Keratinocyte (primary cell): ENCODE results near the gene PCDHB11. TPM values are rescaled to one million over a fixed set of nuclear protein-coding genes. Genes with fewer than 3 reads are reported as not detected.
"Not testable (repeated sequence)": the region's sequence is repeated elsewhere in the genome, so short reads cannot be mapped to it uniquely, and the experiment has no call there.

Experiments used
- DNase-seq: peaks from one replicate; pipeline ENCODE4 v3.0.0-alpha.2; 2011; ENCODE audit warnings: low read depth, missing footprints, low spot score
- FAIRE-seq: peaks from 2 replicates; lab custom pipeline; 2011; peaks lifted over from hg19 to GRCh38; lab: Jason Lieb, UNC
- H2AFZ ChIP-seq: 2 replicates; pipeline ENCODE4 v1.6.0; 2012; ENCODE audit warnings: low read length, control low read depth, inconsistent platforms; ENCODE audit not compliant: control insufficient read depth
- H3K27ac ChIP-seq: 2 replicates; pipeline ENCODE4 v1.5.1; 2011; ENCODE audit warnings: low read length; ENCODE audit not compliant: control insufficient read depth, insufficient read depth
- H3K27me3 ChIP-seq: 3 replicates; pipeline ENCODE4 v1.6.0; 2011; ENCODE audit warnings: low read length; ENCODE audit not compliant: control insufficient read depth, insufficient read depth; ENCODE audit errors: extremely low read depth
- H3K36me3 ChIP-seq, 2 experiments: 2 replicates in 1 of 2; 3 replicates in 1 of 2; pipeline ENCODE4 v1.5.1; 2011; ENCODE audit warnings: low read length in 2 of 2, mild to moderate bottlenecking in 1 of 2; ENCODE audit not compliant: control insufficient read depth in 2 of 2, insufficient read depth in 2 of 2; ENCODE audit errors: extremely low read depth in 1 of 2
- H3K4me1 ChIP-seq: 3 replicates; pipeline ENCODE4 v1.5.1; 2011; ENCODE audit warnings: low read length; ENCODE audit not compliant: control insufficient read depth, insufficient read depth; ENCODE audit errors: extremely low read depth
- H3K4me2 ChIP-seq: 3 replicates; pipeline ENCODE4 v1.6.0; 2011; ENCODE audit warnings: low read depth, low read length; ENCODE audit not compliant: control insufficient read depth, insufficient read depth; ENCODE audit errors: extremely low read depth
- H3K4me3 ChIP-seq, 3 experiments: fragments of 200-600 bp in 1 of 3; sonication (generic) in 1 of 3; 2 replicates in 2 of 3; 3 replicates in 1 of 3; pipeline ENCODE4 v1.5.1; 2011 to 2016; ENCODE audit warnings: low read length in 3 of 3, mild to moderate bottlenecking in 3 of 3, control low read depth in 2 of 3, inconsistent platforms in 1 of 3, low read depth in 1 of 3, mixed read lengths in 1 of 3, mixed run types in 1 of 3, moderate library complexity in 1 of 3; ENCODE audit not compliant: control insufficient read depth in 2 of 3, insufficient read depth in 2 of 3; ENCODE audit errors: extremely low read depth in 1 of 3
- H3K79me2 ChIP-seq: 2 replicates; pipeline ENCODE4 v1.6.0; 2012; ENCODE audit warnings: low read length; ENCODE audit not compliant: control insufficient read depth, insufficient read depth
- H3K9ac ChIP-seq: 3 replicates; pipeline ENCODE4 v1.6.0; 2011; ENCODE audit warnings: low read length; ENCODE audit not compliant: control insufficient read depth, insufficient read depth; ENCODE audit errors: extremely low read depth
- H3K9me1 ChIP-seq: 3 replicates; pipeline ENCODE4 v1.6.0; 2011; ENCODE audit warnings: low read length; ENCODE audit not compliant: control insufficient read depth, insufficient read depth; ENCODE audit errors: extremely low read depth
- H3K9me3 ChIP-seq: 2 replicates; pipeline ENCODE4 v1.5.1; 2012; ENCODE audit warnings: low read depth, low read length; ENCODE audit not compliant: control insufficient read depth
- H4K20me1 ChIP-seq: 3 replicates; pipeline ENCODE4 v1.6.0; 2011; ENCODE audit warnings: low read length; ENCODE audit not compliant: control insufficient read depth, insufficient read depth; ENCODE audit errors: extremely low read depth
- CTCF ChIP-seq, 3 experiments: IDR thresholded peaks in 1 of 3; conservative IDR thresholded peaks in 1 of 3; optimal IDR thresholded peaks in 1 of 3; 2 replicates in 2 of 3; 3 replicates in 1 of 3; pipeline versions ENCODE3 to v1.5.1; 2011; ENCODE audit warnings: low read length in 3 of 3, mild to moderate bottlenecking in 3 of 3, moderate library complexity in 2 of 3, control low read depth in 1 of 3, inconsistent platforms in 1 of 3; ENCODE audit not compliant: insufficient read depth in 2 of 3; ENCODE audit errors: extremely low read depth in 1 of 3
- EZH2 ChIP-seq: IDR thresholded peaks from one replicate; pipeline ENCODE4 v1.6.1; 2012; ENCODE audit warnings: inconsistent platforms, mild to moderate bottlenecking, low read length, moderate library complexity
- dilution Hi-C: fragments of 300-500 bp; cut with MboI; formaldehyde crosslinking; loops from one replicate; pipeline ENCODE4 v1.7.0; 2020; ENCODE audit warnings: low sequenced_read_pairs; ENCODE audit not compliant: extremely low pct_ligation_motif_present
- polyA plus RNA-seq, 5 experiments: library from polyadenylated mRNA; depleted of rRNA in 3 of 5; stranded (reverse) in 3 of 5; stranded (forward) in 1 of 5; unstranded in 1 of 5; fragments of >200 nt; gene quantifications; 1 replicate in 1 of 5; 2 replicates in 3 of 5; 3 replicates in 1 of 5; pipeline versions ENCODE4 v1.2.1 to v1.2.3, GENCODE V29; 2011 to 2012; ENCODE audit warnings: missing spikeins in 2 of 5, low read depth in 1 of 5, low replicate concordance in 1 of 5

Gene PCDHB11
- polyA plus RNA-seq, 1 donor (not counting 4 experiments of a cell fraction or from before 2014, with no cell fraction given) = not detected

GRCh38 chr5:141175933-141176332 is 23.5 kb upstream of the PCDHB11 start:
- dilution Hi-C loops = no loop called here
- H3K4me1 ChIP-seq = no peaks in the 10 kb centered on the region
- FAIRE-seq (no peak), DNase-seq (no peak)
- no peaks in the 10 kb centered on the region for H3K79me2 ChIP-seq
- no peaks in the 10 kb centered on the region for H4K20me1 ChIP-seq
- no peak overlapping the region for H3K4me2 ChIP-seq
- no peak overlapping the region for H3K4me3 ChIP-seq
- no peak overlapping the region for H2AFZ ChIP-seq
- TF ChIP-seq EZH2 = no peak
- TF ChIP-seq CTCF (optimal IDR thresholded peaks at IDR 0.05 in 1 of 3, IDR thresholded peaks at IDR 0.05 in 1 of 3, conservative IDR thresholded peaks at IDR 0.05 in 1 of 3; ENCODE audit: extremely low read depth in 1 of 3, insufficient read depth in 2 of 3, low read length in 3 of 3) = no peak
- no peaks in the 10 kb centered on the region for H3K27me3 ChIP-seq
- H3K9ac ChIP-seq = no peak overlapping the region
- peaks cover 4% of the 10 kb centered on the region for H3K9me3 ChIP-seq
- no peaks in the 10 kb centered on the region for H3K9me1 ChIP-seq
- no peak overlapping the region for H3K27ac ChIP-seq
- no peaks in the 10 kb centered on the region for H3K36me3 ChIP-seq

- FAIRE-seq, dilution Hi-C loops, H3K4me3 ChIP-seq, H3K27me3 ChIP-seq, H2AFZ ChIP-seq, DNase-seq, H3K27ac ChIP-seq, H3K79me2 ChIP-seq, H3K4me2 ChIP-seq, H3K4me1 ChIP-seq, H3K9me1 ChIP-seq, H3K9ac ChIP-seq, H4K20me1 ChIP-seq, H3K9me3 ChIP-seq, H3K36me3 ChIP-seq: not testable (repeated sequence)
Measured at GRCh38 chr5:141177577-141178191, 21.7 kb upstream of the PCDHB11 start, which contains the start of gene PCDHB8. Gene PCDHB8, plus strand, starts transcription at chr5:141177790. Its CDS starts 245 bp downstream, at chr5:141178035.

GRCh38 chr5:141179371-141179770 is 20.1 kb upstream of the PCDHB11 start:
- H3K4me2 ChIP-seq, H3K27ac ChIP-seq, dilution Hi-C loops, H3K9ac ChIP-seq, H3K9me3 ChIP-seq, DNase-seq, H3K27me3 ChIP-seq, H2AFZ ChIP-seq, H3K36me3 ChIP-seq, H3K9me1 ChIP-seq, H3K79me2 ChIP-seq, H3K4me1 ChIP-seq, H3K4me3 ChIP-seq, H4K20me1 ChIP-seq, FAIRE-seq: not testable (repeated sequence)

GRCh38 chr5:141179876-141180275 is 19.6 kb upstream of the PCDHB11 start:
- H3K4me3 ChIP-seq, H2AFZ ChIP-seq, H3K9me1 ChIP-seq, FAIRE-seq, H3K79me2 ChIP-seq, H3K9ac ChIP-seq, H3K27ac ChIP-seq, H3K36me3 ChIP-seq, H4K20me1 ChIP-seq, H3K4me2 ChIP-seq, dilution Hi-C loops, DNase-seq, H3K27me3 ChIP-seq, H3K4me1 ChIP-seq, H3K9me3 ChIP-seq: not testable (repeated sequence)
